NOMO-1 treated with DMSO at 0.1 percent for 48 hours (cell line): ENCODE measurements around the gene GCNT1.
"Not testable (repeated sequence)": the region's sequence is repeated elsewhere in the genome, so short reads cannot be mapped to it uniquely, and the experiment has no call there.

Source experiments
- DNase-seq: peaks from one replicate; lab custom pipeline; 2025; ENCODE audit not compliant: unreplicated experiment; lab: John Stamatoyannopoulos, UW

The GCNT1 gene

DNA sequence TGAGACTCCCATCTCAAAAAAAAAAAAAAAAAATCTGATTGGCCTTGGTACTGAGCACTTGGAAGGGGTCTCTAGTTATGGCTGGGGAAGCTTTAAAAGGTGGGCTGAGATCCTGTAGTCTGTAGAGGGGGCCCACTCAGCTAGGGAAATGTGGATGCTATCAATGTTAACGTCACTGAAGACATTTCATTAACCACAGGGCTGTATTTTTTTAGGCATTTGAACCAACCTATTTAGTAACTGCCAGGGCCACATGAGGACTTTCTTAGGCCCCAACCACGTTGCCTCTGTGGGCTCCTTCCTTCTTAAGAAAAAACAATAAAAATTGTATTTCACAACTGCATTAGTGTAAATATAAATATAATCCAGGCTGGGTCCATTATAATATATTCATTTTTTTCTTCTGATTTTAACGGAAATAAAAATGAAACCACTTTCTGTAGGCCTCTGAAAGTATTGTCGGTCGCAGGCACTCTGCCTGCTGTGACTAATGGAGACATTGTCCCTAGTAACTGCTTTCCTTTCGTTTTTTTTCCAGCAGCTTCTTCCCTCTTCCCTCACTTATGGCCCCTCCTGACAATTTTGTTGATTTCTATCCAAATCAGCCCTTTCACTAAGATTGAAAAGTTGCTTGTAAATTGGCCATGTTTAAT lies 71.6 kb downstream of the GCNT1 start:
- DNase-seq: no peak

DNA sequence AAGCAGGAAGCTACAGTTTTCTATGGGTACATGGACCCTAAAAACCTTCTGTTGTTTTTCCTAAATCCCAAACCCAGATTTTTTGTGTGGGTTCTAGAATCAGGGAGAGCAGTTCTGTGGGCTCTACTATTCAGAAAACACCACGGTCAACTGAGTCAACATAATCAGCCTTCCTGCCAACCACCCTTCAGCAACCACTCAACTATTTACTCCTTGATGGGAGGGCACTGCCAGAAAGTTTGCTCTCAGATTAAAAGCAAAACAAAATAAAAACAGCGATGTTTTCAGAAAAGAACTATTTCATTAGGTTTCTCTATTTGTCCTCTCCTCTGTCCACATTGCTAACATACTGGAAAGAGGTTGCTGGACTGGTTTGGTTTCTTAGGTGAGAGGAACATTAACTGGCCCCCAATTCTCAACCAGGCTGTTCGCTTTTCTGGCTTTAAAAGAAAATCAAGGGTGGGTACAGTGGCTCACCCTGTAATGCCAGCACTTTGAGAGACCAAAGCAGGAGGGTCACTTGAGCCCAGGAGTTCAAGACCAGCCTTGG lies 72.3 kb downstream of the GCNT1 start:
- DNase-seq: no peak

DNA sequence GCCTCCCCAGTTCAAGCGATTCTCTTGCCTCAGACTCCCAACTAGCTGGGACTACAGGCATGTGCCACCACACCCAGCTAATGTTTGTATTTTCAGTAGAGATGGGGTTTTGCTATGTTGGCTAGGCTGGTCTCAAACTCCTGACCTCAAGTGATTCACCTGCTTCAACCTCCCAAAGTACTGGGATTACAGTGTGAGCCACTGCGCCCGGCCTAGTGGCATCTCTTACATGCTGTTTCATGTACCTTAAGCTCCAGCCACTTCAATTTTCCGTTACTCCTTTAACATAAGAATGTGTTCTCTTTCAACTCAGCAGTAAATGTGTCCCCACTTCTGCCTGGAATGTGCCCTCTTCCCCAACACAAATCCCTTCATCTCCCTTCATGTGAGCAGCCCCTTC lies 73.9 kb downstream of the GCNT1 start:
- DNase-seq: not testable (repeated sequence)

DNA sequence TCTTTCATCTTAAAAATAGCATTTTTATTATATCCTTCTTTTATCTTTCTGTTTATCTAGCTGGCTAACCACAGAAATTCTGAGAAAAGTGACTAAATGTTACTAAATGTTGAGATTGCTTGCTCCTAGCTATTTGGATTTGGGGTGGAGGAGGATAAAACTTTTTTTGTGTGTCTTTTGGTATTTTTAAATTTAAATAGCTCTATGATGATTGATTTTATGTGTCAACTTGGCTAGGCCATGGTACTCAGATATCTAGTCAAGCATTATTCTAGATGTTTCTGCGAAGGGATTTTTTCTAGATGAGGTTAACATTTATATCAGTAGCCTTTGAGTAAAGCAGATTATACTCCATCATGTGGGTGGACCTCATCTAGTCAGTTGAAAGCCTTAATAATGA lies 75.0 kb downstream of the GCNT1 start:
- DNase-seq: no peak

DNA sequence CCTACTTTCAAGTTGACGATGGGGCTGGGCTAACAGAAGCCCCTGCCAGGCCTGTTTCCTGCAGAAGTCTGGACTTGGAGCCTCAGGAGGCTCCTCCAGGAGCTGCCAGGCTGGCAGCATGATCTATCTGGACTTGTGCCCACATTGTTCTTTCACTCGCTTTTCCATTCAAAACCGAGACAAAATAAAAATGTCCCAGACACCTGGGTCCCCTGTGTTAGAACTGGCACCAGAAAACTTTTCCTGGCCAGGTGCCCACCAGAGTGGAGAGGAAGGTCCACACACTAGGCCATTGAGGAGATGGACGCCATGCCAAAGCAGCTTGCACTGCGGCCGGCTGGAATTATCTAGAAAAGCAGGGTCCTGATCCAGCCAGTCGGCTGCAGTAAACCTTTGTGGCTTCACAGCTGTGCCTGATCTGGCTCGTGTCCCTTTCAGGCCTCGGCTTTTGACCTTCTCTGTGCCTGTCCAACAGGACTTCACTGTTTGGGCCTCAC lies 78.2 kb downstream of the GCNT1 start:
- no peak for DNase-seq

DNA sequence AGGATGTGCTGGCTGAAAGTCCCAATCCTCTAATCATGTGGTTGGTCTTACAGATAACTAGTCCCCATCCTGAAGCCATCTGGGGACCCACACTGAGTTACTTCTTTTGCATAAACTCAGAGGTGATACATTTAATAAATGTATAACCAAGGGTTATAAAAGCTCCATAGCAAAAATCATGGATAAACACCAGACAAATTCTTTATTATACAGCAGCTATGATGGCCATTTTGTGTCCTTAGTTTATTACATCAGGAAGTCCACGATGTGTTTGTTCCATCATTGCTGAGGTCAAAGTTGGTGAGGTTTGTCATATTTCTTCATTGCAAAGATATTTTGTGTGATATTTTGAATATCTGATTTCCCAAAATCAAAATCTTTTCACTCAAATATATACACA lies 80.2 kb downstream of the GCNT1 start:
- no peak for DNase-seq

DNA sequence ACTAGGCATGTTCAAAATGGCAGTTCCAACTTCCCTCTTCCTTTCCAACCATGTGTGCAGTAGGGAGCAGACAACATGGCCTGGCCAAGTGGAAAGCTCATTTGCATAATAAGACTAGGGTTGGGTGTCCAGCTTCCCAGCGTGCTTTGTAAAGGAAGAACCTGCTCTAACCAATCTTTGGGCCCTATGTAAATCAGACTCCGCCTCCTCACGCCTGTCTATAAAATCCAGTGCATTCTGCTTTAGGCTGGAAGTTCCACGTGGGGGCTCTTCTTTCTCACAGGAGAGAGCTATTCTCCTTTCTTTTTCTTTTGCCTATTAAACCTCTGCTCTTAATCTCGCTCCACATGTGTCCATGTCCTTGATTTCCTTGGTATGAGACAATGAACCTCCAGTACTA lies 83.4 kb downstream of the GCNT1 start:
- DNase-seq: no peak

DNA sequence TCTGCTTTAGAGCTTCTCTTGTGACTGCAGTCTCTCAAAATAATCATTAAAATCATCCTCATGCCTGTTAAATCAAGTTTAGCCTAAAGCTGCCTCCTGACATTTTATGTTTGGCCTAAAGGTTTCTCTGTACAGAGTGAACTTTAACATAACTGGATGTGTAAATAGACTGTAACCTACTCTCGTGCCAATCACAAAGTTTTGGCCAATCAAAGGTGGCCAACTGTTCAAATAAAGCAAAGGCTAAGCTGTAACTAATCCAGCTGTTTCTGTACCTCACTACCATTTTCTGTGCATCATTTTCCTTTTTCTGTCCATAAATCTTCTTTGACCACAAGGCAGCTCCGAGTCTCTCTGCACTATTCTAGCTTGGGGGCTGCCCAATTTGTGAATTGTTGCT lies 86.2 kb downstream of the GCNT1 start:
- no peak for DNase-seq

DNA sequence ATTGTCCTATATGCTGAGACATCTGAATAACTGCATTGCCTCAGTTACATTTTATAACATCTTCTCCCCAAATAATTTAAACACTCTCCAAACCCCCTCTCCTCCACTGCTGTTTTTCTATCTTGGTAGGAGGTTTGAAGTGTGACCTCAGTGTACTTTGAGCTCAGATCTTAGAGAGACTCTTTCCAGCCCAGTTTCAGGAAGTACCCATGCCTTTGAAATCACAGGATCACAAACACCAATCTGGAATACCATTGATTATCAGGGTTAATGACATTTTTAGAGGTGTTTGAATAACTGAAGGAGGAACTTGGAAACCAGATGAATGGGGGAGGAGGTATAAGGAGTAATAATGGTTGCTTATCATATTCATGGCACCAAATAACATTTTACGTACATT lies 93.2 kb downstream of the GCNT1 start:
- DNase-seq: no peak

DNA sequence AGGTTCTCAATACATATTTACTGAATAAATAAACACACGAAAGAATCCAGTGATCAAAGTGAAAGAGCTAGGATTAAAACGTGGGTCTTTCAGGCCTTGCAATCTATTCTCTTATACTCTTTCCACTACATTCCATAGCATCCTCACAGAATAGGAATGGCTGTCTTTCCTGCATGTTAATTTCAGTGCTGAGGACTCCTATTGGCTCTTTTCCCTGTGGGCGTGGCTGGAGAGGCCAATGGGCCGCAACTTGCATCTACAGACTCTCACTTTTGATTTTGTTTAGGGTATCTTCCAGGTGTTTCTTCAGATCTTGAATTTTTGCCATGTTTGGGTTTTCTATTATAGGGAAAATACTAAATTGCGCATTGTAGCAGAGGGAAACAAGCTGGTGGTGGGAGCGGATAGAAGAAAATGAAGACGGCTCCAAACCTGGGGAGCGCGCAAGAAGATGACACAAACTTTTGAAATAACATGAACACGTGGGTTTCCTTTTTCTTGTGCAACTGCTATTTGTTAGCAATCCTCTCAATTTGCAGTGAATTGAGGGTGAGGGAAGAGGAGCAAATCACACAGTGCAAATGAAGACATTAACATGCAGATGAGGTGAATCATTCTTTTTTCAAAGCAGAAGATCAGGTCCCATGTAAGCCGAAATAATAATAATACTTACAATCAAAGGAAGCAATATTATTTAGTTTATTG lies 93.9 kb downstream of the GCNT1 start:
- DNase-seq: no peak

DNA sequence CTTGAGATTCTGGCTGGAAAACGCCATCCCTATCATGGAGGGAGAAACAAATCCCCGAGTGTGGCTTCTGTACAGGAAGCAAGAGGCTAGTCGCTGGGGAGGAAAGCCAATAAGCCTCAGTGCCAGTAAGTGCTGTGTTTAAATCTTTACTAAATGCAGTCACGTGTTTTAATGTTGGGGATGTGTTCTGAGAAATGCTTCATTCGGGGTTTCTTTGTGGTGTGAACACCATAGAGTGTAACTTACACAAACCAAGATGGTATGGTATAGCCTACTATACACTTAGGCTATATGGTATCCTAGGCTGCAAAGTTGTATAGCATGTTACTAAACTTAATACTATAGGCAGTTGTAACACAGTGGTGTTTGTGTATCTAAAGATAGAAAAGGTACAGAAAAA lies 94.7 kb downstream of the GCNT1 start:
- DNase-seq: no peak
